NOMO-1 treated with dmso at 0.1 percent for 144 hours (cell line): Measurements from ENCODE around the gene NDRG2.
A peak's percentile ranks its signal among the peaks of the same experiment; 100 is the strongest.
"Not testable (repeated sequence)": the region's sequence is repeated elsewhere in the genome, so short reads cannot be mapped to it uniquely, and the experiment has no call there.

Experiments used
- DNase-seq: peaks from one replicate; lab custom pipeline; 2025; ENCODE audit not compliant: unreplicated experiment; lab: John Stamatoyannopoulos, UW

NDRG2 gene

GRCh38 chr14:21056520-21057163, 31.8 kb upstream of the NDRG2 start:
- DNase-seq: no peak

DNA sequence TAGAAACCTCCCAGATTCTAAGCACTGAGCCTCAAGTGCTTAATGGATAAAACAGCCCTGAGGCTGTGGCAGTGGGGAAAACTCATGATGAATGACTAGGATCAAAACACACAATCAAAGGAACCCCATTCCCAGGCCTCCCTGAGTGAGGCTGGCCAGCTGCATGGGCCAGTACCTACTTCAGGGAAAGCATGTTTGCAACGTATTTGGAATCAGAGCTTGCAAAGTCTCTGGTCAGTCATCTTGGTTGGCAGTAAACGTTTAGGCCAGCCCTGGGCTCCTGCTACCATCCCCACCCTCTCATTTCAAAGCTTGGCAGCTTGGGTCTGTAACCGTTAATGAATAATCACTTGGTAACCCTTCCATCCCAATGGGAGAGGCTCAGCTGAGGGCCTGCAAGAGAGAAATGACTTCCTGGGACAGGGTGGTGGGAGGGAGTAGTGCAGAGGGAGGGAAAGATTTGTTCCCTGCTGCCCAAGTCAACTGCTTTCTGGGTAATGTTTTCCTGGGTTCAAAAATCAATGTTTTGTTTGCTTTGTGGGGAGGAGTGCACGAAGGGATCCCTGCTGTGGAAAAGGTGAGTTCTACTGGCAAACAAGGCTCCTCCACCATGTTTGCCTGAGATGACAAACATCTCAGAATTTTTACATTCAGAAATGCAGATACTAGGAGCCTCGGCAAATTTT, 30.7 kb upstream of the NDRG2 start:
- no peak for DNase-seq

GRCh38 chr14:21054768-21055145, 29.9 kb upstream of the NDRG2 start:
- no peak for DNase-seq

- no peak for DNase-seq
Observed at GRCh38 chr14:21054123-21054767, 29.4 kb upstream of the NDRG2 start.

GRCh38 chr14:21053184-21054122, 28.6 kb upstream of the NDRG2 start:
- DNase-seq: no peak

DNA sequence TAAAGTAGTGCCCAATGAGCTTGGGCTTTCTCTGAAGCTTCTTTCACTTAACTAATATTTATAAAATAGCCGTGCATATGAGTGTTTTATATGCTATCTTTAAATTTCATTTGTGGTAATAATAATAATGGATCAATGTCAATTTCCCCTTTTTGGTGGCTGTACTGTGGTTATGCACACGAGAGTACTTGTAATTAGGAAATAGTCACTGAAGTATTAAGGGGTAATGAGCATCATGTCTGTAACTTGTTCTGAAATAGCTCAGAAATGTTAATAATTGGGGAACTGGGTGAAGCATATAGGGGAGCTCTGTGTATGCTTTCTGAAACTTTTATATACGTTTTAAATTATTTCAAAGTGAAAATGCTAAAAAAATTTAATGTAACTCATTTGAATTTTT, 25.7 kb upstream of the NDRG2 start:
- DNase-seq: no peak

- DNase-seq: no peak
Observed at GRCh38 chr14:21049271-21049673, 24.4 kb upstream of the NDRG2 start.

DNA sequence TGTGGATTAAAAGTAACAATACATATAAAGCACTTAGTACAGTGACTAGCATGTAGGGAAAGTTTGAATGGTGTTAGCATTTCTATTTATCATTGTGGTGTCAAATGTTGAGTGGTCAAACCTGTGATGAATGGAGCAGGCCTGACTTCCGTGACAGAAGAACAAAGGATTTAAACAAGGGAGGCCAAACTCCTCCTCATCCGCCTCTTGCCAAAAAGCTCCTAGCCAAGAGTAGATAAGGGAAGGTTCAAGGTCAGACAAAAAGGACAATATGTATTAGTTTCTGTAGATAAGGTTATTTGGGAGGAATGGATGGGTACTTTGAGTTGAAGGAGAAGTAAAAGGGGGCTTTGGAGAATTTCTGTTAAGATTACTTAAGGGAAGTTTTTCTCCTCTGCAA, 23.8 kb upstream of the NDRG2 start:
- no peak for DNase-seq

GRCh38 chr14:21047378-21047781, 22.5 kb upstream of the NDRG2 start:
- no peak for DNase-seq

DNA sequence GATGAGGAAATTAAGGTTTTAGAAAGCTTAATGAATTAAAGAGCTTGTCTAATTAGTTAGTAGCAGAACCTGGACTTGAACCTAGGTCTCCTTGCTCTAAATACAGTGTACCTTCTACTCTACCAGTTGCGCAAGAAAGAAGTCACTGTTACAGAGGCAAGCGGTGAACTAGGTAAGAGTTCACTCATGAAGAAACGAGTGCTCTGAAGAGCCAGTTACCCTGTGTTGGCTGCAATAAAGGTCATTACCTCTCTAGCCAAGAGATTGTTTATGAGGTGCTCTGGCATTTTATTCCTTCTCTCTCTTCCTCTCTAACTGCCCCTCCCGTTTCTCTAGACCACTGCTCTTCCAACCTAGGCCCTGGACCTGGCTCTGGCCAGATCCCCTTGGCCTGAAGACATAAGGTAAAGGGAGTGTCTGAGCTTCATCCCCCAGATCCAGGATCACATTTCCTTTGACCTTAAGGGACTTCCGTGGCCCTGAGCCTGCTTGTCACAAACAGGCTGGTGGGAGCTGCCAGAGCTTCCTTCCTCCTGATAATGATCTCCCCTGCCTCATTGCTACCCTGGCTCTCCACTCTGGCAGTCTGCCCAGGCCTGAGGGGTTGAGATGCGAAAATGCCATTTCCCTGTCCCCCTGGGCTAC, 19.2 kb upstream of the NDRG2 start:
- no peak for DNase-seq

GRCh38 chr14:21043387-21043973, 18.6 kb upstream of the NDRG2 start:
- DNase-seq: no peak

DNA sequence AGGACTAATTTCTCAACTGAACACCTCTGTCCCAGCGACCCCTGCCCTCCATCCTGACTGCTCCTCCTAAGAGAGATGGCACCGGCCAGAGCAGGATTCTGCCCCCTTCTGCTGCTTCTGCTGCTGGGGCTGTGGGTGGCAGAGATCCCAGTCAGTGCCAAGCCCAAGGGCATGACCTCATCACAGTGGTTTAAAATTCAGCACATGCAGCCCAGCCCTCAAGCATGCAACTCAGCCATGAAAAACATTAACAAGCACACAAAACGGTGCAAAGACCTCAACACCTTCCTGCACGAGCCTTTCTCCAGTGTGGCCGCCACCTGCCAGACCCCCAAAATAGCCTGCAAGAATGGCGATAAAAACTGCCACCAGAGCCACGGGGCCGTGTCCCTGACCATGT, 18.1 kb upstream of the NDRG2 start:
- no peak for DNase-seq

DNA sequence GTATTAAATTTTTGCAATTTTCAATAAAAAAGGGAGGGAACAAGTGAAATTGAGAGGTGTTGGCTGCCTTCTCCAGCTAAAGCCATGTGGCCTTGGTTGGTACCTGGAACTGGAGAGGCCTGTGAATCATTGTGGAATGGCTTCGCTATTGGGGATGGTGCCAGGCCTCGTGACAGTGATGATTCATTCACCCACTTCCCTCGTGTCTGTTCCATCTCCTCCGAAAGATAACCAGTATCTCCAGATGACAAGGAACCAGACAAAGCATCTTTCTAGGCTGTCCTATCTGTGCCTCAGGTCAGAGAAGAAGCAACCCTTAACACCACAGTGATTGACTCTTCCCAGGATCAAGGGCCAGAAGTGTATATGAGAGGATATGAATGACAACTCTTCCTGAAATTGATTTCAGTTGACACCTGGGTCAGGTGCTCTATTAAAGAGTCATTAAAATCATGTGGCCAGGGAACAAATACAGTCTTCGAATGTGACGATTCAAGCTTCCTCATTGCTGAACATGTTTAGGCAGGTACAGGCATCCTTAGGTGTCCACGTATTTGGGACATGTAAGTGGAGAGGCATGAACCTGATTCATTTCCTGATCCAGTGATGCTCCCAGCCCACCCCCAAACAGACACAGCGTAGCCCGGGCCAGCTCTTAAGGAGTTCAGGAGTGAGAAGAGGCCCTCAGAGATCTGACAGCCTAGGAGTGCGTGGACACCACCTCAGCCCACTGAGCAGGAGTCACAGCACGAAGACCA, 17.0 kb upstream of the NDRG2 start, which contains the start of gene RNASE7:
RNASE7 (plus strand) TSS at position 687 of the 758 bp plus-strand sequence. CDS start 631 bp downstream, outside the sequence.
- DNase-seq: no peak

GRCh38 chr14:21040941-21041340, 16.1 kb upstream of the NDRG2 start:
- DNase-seq: not testable (repeated sequence)

GRCh38 chr14:21040370-21040925, 15.6 kb upstream of the NDRG2 start:
- no peak for DNase-seq

DNA sequence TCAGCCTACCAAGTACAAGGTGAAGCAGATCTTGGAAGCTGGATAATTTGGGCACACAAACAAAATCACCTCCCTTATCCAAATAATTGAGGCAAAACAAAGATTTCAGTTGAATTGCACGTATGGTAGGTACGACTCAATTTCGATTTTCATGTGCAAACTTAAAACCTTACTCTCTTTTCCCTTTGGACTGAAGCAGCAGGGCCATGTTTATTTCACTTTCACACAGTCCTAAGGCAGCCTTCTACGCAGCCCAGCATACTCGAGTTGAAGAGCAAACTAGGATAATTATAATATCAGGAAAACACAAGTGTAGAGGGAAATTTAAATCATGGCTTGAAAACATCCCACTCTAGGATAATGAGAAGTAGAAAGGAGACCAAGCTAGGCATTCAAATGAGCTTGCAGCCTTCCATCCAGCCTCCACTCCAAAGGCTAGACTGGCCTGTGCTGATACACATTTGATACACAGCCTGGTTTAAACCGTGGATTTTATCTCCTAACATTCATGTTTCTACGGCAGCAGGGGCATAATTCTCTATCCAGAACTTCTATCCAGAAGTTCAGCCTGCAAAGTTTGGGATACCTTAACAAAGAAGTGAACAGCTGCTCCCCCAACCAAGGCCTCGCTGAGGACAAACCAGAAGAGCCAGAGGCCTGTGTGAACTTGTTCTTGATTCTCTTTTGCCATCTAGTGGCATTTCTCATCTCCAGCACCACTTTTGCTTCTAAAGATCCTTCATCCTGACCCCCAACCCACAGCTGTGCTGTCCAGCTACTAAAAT, 14.9 kb upstream of the NDRG2 start:
- DNase-seq: peak; percentile 45

- DNase-seq: no peak
Observed at GRCh38 chr14:21038441-21039422, 13.9 kb upstream of the NDRG2 start.
